HCT116 (cell line): ENCODE results near the gene CRHR1.

ENCODE experiments used
- EZH2 ChIP-seq: fragments of 200-600 bp; sonication (generic); IDR thresholded peaks from 2 replicates; pipeline ENCODE4 v1.6.1; 2017; ENCODE audit warnings: antibody characterized with exemption, mixed run types
- POLR2A ChIP-seq: IDR thresholded peaks from 2 replicates; pipeline ENCODE4 v1.7.0; 2011; ENCODE audit warnings: borderline replicate concordance; ENCODE audit not compliant: insufficient read depth, insufficient read length; ENCODE audit errors: extremely low read depth
- POLR2AphosphoS5 ChIP-seq: IDR thresholded peaks from 2 replicates; pipeline ENCODE4 v1.6.1; 2011; ENCODE audit warnings: mild to moderate bottlenecking, low read depth, low read length, moderate library complexity
- RAD21 ChIP-seq: IDR thresholded peaks from 2 replicates; pipeline ENCODE4 v1.6.1; 2012; ENCODE audit warnings: low read depth, mild to moderate bottlenecking
- REST ChIP-seq: IDR thresholded peaks from 2 replicates; pipeline ENCODE4 v1.6.1; 2012; ENCODE audit warnings: low read depth
- SRF ChIP-seq: IDR thresholded peaks from 2 replicates; pipeline ENCODE4 v1.6.1; 2012; ENCODE audit warnings: low read depth
- YY1 ChIP-seq: IDR thresholded peaks from 2 replicates; pipeline ENCODE4 v1.6.1; 2011; ENCODE audit warnings: low read length, low read depth, moderate library complexity, mild to moderate bottlenecking; ENCODE audit not compliant: insufficient replicate concordance; ENCODE audit errors: extremely low read depth
- TF ChIP-seq, protein P1 (sequence below), 3 experiments: fragments of 200-600 bp in 1 of 3; sonication (generic) in 1 of 3; IDR thresholded peaks in 2 of 3; conservative IDR thresholded peaks in 1 of 3; 2 replicates each; pipeline ENCODE4 v1.5.1; 2012 to 2017; ENCODE audit warnings: low read depth in 2 of 3, low read length in 2 of 3, antibody characterized with exemption in 1 of 3, borderline replicate concordance in 1 of 3, control low read depth in 1 of 3, mild to moderate bottlenecking in 1 of 3, mixed read lengths in 1 of 3, mixed run types in 1 of 3, moderate library complexity in 1 of 3; ENCODE audit not compliant: insufficient read depth in 1 of 3
- TF ChIP-seq, protein P2 (sequence below): IDR thresholded peaks from 2 replicates; pipeline ENCODE4 v1.6.1; 2012
- TF ChIP-seq, protein P3 (sequence below): IDR thresholded peaks from 2 replicates; pipeline ENCODE4 v1.6.1; 2012
- TF ChIP-seq, protein P4 (sequence below): IDR thresholded peaks from 2 replicates; pipeline ENCODE4 v1.6.1; 2011; ENCODE audit warnings: mild to moderate bottlenecking, low read length, moderate library complexity; ENCODE audit not compliant: insufficient replicate concordance; ENCODE audit errors: extremely low read depth

DNA sequence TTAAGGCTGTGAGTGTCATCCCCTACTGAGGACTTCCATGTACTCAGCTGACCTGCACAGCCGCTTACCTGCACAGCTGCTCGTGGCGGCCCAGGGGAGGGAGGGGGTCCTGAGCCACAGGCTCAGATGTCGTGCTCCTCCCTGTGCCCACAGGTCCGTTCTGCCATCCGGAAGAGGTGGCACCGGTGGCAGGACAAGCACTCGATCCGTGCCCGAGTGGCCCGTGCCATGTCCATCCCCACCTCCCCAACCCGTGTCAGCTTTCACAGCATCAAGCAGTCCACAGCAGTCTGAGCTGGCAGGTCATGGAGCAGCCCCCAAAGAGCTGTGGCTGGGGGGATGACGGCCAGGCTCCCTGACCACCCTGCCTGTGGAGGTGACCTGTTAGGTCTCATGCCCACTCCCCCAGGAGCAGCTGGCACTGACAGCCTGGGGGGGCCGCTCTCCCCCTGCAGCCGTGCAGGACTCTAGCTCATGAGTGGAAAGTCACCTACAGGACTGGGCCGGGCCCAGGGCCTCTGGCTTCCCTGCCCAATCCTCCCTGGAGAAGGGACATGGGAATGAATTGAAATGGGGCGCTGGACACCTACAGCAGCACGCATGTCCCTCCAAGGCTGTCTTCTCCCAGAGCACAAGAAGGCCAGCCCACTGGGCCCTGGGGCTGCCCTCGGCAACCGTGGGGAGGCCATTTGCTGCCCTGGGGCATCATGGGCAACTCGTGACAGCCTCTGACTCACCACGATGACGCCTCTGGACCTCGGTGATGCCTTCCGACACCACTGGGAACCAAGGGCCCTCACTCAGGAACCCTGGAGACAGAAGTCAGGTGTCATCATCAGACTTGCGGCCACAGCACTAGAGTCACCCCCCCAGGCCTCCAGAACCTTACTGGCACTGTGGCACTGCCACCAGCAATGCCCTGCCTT, 50.6 kb downstream of the CRHR1 start:
- TF ChIP-seq POLR2AphosphoS5: no peak
- TF ChIP-seq, protein P1, sequence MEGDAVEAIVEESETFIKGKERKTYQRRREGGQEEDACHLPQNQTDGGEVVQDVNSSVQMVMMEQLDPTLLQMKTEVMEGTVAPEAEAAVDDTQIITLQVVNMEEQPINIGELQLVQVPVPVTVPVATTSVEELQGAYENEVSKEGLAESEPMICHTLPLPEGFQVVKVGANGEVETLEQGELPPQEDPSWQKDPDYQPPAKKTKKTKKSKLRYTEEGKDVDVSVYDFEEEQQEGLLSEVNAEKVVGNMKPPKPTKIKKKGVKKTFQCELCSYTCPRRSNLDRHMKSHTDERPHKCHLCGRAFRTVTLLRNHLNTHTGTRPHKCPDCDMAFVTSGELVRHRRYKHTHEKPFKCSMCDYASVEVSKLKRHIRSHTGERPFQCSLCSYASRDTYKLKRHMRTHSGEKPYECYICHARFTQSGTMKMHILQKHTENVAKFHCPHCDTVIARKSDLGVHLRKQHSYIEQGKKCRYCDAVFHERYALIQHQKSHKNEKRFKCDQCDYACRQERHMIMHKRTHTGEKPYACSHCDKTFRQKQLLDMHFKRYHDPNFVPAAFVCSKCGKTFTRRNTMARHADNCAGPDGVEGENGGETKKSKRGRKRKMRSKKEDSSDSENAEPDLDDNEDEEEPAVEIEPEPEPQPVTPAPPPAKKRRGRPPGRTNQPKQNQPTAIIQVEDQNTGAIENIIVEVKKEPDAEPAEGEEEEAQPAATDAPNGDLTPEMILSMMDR (IDR thresholded peaks at IDR 0.05 in 2 of 3, conservative IDR thresholded peaks at IDR 0.05 in 1 of 3; ENCODE audit: borderline replicate concordance in 1 of 3, insufficient read depth in 1 of 3, low read depth in 2 of 3, low read length in 2 of 3): no peak
- no peak for TF ChIP-seq EZH2
- TF ChIP-seq, protein P2, sequence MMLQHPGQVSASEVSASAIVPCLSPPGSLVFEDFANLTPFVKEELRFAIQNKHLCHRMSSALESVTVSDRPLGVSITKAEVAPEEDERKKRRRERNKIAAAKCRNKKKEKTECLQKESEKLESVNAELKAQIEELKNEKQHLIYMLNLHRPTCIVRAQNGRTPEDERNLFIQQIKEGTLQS: no peak
- no peak for TF ChIP-seq SRF
- TF ChIP-seq, protein P3, sequence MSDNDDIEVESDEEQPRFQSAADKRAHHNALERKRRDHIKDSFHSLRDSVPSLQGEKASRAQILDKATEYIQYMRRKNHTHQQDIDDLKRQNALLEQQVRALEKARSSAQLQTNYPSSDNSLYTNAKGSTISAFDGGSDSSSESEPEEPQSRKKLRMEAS: no peak
- TF ChIP-seq, protein P4, sequence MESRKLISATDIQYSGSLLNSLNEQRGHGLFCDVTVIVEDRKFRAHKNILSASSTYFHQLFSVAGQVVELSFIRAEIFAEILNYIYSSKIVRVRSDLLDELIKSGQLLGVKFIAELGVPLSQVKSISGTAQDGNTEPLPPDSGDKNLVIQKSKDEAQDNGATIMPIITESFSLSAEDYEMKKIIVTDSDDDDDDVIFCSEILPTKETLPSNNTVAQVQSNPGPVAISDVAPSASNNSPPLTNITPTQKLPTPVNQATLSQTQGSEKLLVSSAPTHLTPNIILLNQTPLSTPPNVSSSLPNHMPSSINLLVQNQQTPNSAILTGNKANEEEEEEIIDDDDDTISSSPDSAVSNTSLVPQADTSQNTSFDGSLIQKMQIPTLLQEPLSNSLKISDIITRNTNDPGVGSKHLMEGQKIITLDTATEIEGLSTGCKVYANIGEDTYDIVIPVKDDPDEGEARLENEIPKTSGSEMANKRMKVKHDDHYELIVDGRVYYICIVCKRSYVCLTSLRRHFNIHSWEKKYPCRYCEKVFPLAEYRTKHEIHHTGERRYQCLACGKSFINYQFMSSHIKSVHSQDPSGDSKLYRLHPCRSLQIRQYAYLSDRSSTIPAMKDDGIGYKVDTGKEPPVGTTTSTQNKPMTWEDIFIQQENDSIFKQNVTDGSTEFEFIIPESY: no peak
- no peak for TF ChIP-seq YY1
- TF ChIP-seq POLR2A: no peak
- no peak for TF ChIP-seq RAD21
- no peak for TF ChIP-seq REST
